ENCODE data around the gene EXOC1. TPM values are rescaled to one million over a fixed set of nuclear protein-coding genes. Genes with fewer than 3 reads are reported as not detected.
A peak's percentile ranks its signal among the peaks of the same experiment; 100 is the strongest.

The EXOC1 gene
- total and polyA plus RNA-seq, 9 of the 15 experiments (the other 6 are each of a cell fraction or from before 2014, with no cell fraction given), result 16.0 to 45.5 (median 26.2) TPM

DNA sequence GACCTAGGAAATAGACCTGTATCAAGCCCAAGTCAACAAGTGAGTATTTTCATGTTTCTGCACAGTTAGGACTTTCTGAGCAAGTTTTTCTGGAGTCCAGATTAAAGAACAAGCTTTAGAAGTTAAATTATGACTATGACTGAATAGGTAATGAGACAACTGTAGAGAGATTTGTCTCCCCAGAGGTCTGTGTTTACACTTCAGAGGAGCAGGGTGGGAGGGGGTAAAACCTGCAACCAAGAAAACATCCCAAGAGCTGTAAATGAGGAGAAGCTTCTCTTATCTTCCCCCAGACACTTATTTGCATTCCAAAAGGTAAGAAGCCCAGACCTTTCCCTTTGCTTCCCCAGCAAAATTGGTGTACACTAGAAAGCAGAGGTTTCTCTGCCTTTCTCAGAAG, 73.2 kb downstream of the EXOC1 start:
- Histone ChIP-seq H4K20me1 (replicated peaks; ENCODE audit: control insufficient read depth, insufficient read depth, low read length) (no peaks in the 10 kb centered on the region), H3K9me3 (replicated peaks; ENCODE audit: control insufficient read depth, insufficient read depth, low read depth, low read length) (no peaks in the 10 kb centered on the region), H3K79me2 (ENCODE audit: control insufficient read depth, insufficient read depth, low read length) (no peaks in the 10 kb centered on the region), H3K9me1 (ENCODE audit: control insufficient read depth, insufficient read depth, low read length) (no peaks in the 10 kb centered on the region), H3K9ac (ENCODE audit: insufficient read depth in 1 of 2, low read depth in 2 of 2, low read length in 2 of 2) (no peak overlapping the region), H3K4me2 (ENCODE audit: insufficient read depth, low read length) (no peak overlapping the region), H2AFZ (ENCODE audit: low read depth, low read length) (no peak overlapping the region), H3K27ac (ENCODE audit: extremely low read depth, low read depth, low read length) (no peak overlapping the region), H3K36me3 (ENCODE audit: control insufficient read depth, insufficient read depth, low read length) (no peaks in the 10 kb centered on the region), H3K4me3 (no peak overlapping the region), H3K27me3 (ENCODE audit: control insufficient read depth in 2 of 2, insufficient read depth in 2 of 2, low read length in 2 of 2) (no peaks in the 10 kb centered on the region), H3K4me1 (replicated peaks in 1 of 2; ENCODE audit: control insufficient read depth in 2 of 2, insufficient read depth in 2 of 2, low read length in 2 of 2) (no peaks in the 10 kb centered on the region; a peak in 1 of 5 replicates)
- FAIRE-seq (no peak), DNase-seq (ENCODE audit: extremely low read depth in 1 of 4, low spot score in 3 of 4) (no peak), ATAC-seq (no peak)
- ChIA-PET POLR2A (interaction anchor here (0.7 to 0.9 kb wide), 3 partner anchors 21 to 872 kb away, joined by 4 to 5 read pairs (median 4); no protein-coding TSS in a partner anchor), CTCF (ENCODE audit: low intra/inter-chr PET ratio) (no interaction called here)
- TF ChIP-seq PCBP1 (IDR thresholded peaks at IDR 0.05; ENCODE audit: low read depth, low read length, poor library complexity, severe bottlenecking), result no peak
- TF ChIP-seq CBX2 (IDR thresholded peaks at IDR 0.05; ENCODE audit: insufficient read depth, low read length, poor library complexity, severe bottlenecking), result no peak
- BruUV-seq (replicated peaks), result no TSS peak
- in situ Hi-C loops (cut with MboI) (no loop called here), intact Hi-C loops (cut with micrococcal nuclease) (no loop called here)

DNA sequence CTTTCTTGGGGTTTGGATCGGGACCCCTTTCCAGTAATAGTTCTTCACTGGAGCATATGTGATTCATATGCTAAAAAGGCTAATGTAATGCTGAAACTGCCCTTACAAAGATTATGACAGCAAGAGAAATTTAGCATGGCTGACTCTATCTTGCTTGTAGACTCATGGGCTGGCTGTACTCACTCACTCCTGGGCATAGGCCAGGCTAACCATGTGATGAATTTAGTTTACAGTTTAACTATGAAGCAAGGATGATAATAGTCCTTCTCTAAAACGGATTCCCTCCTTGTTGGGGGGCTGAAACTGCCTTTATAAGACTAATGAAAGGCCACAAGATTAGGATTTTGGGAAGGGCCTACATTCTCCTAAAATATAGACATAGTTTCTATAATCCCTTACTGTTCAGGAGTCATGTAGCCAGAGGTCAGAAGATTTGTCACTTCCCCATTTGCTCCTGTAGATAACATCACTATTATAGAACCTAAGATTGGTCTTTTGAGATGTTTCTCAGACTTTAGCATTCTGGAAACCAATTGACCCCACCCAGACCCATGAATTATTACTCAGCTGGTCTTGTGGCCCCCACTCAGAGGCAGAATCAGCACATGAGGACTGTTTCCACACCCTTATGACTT, 74.5 kb downstream of the EXOC1 start:
- DNase-seq (ENCODE audit: extremely low read depth in 1 of 4, low spot score in 3 of 4) (no peak), FAIRE-seq (no peak), ATAC-seq (no peak)
- H3K27me3 ChIP-seq (ENCODE audit: control insufficient read depth in 2 of 2, insufficient read depth in 2 of 2, low read length in 2 of 2), result peaks cover 0 to 7% of the 10 kb centered on the region in 2 experiments; a peak in 1 of 5 replicates
- H4K20me1 ChIP-seq (replicated peaks; ENCODE audit: control insufficient read depth, insufficient read depth, low read length), result no peaks in the 10 kb centered on the region
- ChIA-PET CTCF (ENCODE audit: low intra/inter-chr PET ratio) (no interaction called here), POLR2A (no interaction called here)
- 0% methylated on average over 2 of the region's 2 CpGs for WGBS (ENCODE audit: insufficient coverage, low coverage, missing lambda C conversion rate)
- TF ChIP-seq SPI1 (IDR thresholded peaks at IDR 0.05; ENCODE audit: borderline replicate concordance, low read depth, low read length), result peak; percentile 66; the same call in 1 of the 2 replicates
- TF ChIP-seq, protein P1, sequence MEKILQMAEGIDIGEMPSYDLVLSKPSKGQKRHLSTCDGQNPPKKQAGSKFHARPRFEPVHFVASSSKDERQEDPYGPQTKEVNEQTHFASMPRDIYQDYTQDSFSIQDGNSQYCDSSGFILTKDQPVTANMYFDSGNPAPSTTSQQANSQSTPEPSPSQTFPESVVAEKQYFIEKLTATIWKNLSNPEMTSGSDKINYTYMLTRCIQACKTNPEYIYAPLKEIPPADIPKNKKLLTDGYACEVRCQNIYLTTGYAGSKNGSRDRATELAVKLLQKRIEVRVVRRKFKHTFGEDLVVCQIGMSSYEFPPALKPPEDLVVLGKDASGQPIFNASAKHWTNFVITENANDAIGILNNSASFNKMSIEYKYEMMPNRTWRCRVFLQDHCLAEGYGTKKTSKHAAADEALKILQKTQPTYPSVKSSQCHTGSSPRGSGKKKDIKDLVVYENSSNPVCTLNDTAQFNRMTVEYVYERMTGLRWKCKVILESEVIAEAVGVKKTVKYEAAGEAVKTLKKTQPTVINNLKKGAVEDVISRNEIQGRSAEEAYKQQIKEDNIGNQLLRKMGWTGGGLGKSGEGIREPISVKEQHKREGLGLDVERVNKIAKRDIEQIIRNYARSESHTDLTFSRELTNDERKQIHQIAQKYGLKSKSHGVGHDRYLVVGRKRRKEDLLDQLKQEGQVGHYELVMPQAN (IDR thresholded peaks at IDR 0.05; ENCODE audit: borderline replicate concordance), result no peak
- H3K9me1 ChIP-seq (ENCODE audit: control insufficient read depth, insufficient read depth, low read length), result no peaks in the 10 kb centered on the region
- in situ Hi-C loops (cut with MboI) (no loop called here), intact Hi-C loops (cut with micrococcal nuclease) (no loop called here)
- no peak overlapping the region for H2AFZ ChIP-seq (ENCODE audit: low read depth, low read length)
- no peaks in the 10 kb centered on the region for H3K79me2 ChIP-seq (ENCODE audit: control insufficient read depth, insufficient read depth, low read length)
- H3K4me1 ChIP-seq (replicated peaks in 1 of 2; ENCODE audit: control insufficient read depth in 2 of 2, insufficient read depth in 2 of 2, low read length in 2 of 2), result no peaks in the 10 kb centered on the region; a peak in 1 of 5 replicates
- BruUV-seq (replicated peaks), result no TSS peak
- H3K9me3 ChIP-seq (replicated peaks; ENCODE audit: control insufficient read depth, insufficient read depth, low read depth, low read length), result no peaks in the 10 kb centered on the region
- no peak overlapping the region for H3K27ac ChIP-seq (ENCODE audit: extremely low read depth, low read depth, low read length)
- no peaks in the 10 kb centered on the region for H3K36me3 ChIP-seq (ENCODE audit: control insufficient read depth, insufficient read depth, low read length)
- H3K9ac ChIP-seq (ENCODE audit: insufficient read depth in 1 of 2, low read depth in 2 of 2, low read length in 2 of 2), result no peak overlapping the region
- H3K4me2 ChIP-seq (ENCODE audit: insufficient read depth, low read length), result no peak overlapping the region
- H3K4me3 ChIP-seq, result no peak overlapping the region

Measured in K562 (cell line).